Retinal pigment epithelial cell (primary cell): ENCODE results near the gene NR4A1.
A peak's percentile ranks its signal among the peaks of the same experiment; 100 is the strongest.

Source experiments
- DNase-seq: peaks from one replicate; pipeline ENCODE4 v3.0.0-alpha.2; 2010; ENCODE audit warnings: low read depth
- H3K4me3 ChIP-seq: 2 replicates; pipeline ENCODE4 v1.5.1; 2011; ENCODE audit warnings: mild to moderate bottlenecking, low read length, control low read depth, moderate library complexity
- TF ChIP-seq, protein P1 (sequence below): conservative IDR thresholded peaks from 2 replicates; pipeline ENCODE4 v1.5.1; 2011; ENCODE audit warnings: low read depth, low read length, control low read depth, inconsistent platforms

NR4A1 gene

GRCh38 chr12:52006726-52007157, 44.5 kb upstream of the NR4A1 start, which contains the start of gene TAMALIN:
Gene TAMALIN, plus strand, starts transcription at chr12:52006946. Its CDS starts 74 bp downstream, at chr12:52007020.
- TF ChIP-seq, protein P1, sequence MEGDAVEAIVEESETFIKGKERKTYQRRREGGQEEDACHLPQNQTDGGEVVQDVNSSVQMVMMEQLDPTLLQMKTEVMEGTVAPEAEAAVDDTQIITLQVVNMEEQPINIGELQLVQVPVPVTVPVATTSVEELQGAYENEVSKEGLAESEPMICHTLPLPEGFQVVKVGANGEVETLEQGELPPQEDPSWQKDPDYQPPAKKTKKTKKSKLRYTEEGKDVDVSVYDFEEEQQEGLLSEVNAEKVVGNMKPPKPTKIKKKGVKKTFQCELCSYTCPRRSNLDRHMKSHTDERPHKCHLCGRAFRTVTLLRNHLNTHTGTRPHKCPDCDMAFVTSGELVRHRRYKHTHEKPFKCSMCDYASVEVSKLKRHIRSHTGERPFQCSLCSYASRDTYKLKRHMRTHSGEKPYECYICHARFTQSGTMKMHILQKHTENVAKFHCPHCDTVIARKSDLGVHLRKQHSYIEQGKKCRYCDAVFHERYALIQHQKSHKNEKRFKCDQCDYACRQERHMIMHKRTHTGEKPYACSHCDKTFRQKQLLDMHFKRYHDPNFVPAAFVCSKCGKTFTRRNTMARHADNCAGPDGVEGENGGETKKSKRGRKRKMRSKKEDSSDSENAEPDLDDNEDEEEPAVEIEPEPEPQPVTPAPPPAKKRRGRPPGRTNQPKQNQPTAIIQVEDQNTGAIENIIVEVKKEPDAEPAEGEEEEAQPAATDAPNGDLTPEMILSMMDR: no peak
- H3K4me3 ChIP-seq: peak within 1 kb of the TSS; percentile 43
- no peak for DNase-seq

GRCh38 chr12:52007158-52007921, 43.9 kb upstream of the NR4A1 start:
- no peak for DNase-seq
- TF ChIP-seq, protein P1: no peak
- H3K4me3 ChIP-seq: peak overlapping the region; percentile 43

DNA sequence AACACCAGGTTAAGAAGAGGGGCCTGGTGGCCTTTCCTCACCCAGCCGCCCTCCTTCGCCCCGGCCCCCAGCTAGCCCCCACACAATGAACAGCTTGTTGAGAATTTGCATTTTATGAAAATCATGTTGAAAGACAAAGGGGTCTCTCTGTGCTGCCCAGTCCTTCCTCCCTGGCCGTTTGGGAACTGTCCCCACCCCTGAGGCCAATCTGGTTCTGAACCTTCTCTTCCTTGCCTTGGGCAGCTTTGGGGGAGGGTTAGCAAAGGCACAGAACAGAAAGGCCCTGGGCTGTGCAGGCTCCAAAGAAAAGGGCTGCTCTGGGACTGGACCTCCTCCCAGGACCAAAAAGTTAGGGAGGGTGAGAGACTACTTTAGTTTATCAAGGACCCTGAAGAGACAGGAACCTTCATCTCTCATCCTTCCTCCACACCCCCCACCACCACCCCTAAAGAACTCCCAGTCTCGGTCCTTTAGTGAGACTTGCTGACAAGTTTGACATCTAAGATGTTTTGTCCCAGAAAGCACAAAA, 43.2 kb upstream of the NR4A1 start:
- DNase-seq: no peak
- TF ChIP-seq, protein P1: no peak
- no peak overlapping the region for H3K4me3 ChIP-seq

DNA sequence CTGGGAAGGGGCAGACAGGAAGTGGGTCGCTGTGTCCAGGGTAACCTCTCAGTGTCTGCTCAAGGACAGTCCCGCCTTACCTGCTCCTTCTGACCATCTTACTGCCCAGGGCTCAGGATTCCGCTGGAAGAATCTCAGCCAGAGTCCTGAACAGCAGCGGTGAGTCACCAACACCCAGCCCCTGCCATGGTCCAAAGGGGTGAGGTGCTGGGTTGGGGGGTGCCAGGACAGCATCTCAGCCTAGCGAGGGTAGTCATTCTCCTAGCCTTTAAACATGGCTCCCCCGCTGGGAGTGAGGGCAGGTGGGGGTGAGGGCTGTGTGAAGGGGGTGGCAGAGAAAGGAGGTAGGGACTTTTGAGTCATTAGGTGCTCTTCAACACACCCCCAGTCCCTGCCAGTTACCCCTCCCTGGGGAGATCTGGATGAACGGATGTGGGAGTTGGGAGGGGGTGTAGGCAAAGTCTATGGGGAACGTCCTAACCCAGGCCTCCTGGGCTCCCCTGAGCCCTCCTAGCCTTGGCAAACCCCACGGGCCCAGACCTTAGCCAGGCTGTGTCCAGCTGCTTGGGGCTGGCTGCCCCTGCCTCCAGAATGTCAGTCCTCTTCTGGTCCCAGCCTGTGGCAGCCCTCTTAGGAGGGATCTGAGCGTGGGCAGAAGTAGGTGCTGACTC, 42.0 kb upstream of the NR4A1 start:
- TF ChIP-seq, protein P1: no peak
- DNase-seq: no peak
- no peak overlapping the region for H3K4me3 ChIP-seq

DNA sequence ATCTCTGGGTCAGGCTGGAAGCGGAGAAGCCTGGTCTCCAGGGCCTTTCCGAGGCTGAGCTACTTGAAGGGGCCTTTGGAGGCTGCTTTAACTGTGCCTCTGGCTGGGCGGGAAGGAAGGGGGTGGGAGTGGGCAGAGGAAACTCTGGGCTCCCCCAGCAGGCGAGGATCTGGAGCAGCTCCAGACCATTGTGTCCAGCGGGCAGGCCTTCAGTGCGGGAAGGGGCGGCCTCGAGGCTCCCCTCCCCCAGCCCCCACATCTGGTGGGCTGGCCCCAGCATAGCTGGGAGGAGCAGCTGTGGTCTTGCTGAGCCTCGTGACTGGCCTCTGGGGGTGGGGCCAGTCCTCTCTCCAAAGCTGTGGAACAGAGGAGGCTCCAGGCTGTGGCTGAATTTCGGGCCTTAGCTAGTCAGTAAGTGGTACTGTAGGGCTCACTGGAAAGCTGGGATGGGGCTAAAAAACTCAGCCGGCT, 41.1 kb upstream of the NR4A1 start:
- TF ChIP-seq, protein P1: peak; percentile 3
- H3K4me3 ChIP-seq: no peak overlapping the region
- no peak for DNase-seq

- H3K4me3 ChIP-seq: no peak overlapping the region
- TF ChIP-seq, protein P1: no peak
- no peak for DNase-seq
These were observed 40.3 kb upstream of the NR4A1 start for GRCh38 chr12:52010692-52011601.
